Measurements from ENCODE around the gene CTF1.
A peak's percentile ranks its signal among the peaks of the same experiment; 100 is the strongest.

The CTF1 gene

GRCh38 chr16:30910427-30911029 lies 14.1 kb downstream of the CTF1 start:
- no peak for DNase-seq

DNA sequence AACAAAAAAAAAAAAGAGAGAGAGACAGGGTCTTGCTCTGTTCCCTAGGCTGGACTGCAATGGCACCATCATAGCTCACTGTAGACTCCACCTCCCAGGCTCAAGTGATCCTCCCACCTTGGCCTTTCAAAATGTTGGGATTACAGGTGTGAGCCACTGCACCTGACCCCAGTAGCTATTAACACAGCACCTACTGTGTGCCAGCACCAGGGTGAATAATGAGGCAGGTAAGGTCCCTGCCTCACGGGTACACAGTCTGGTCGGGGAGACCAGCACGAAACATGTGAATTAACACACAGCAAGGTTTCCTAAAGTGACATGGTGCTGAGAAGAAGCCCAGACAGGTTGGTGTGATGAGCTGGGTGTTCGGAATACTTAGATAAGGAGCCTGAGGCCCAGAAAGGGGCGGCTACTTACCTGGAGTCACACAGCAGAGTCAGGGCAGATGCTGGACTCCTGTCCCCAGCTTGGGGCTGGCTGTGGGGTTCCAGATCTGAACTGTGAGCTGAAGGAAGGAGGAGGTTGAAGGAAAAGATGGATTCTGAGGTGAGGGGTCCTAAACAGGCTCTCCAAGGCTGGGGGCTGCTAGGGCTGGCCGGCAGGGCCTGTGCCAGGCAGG lies 16.5 kb downstream of the CTF1 start:
- DNase-seq = no peak

GRCh38 chr16:30914830-30915229 lies 18.4 kb downstream of the CTF1 start:
- no peak for DNase-seq

- no peak for DNase-seq
These were observed 22.2 kb downstream of the CTF1 start for GRCh38 chr16:30918614-30919013.

GRCh38 chr16:30920891-30921290 lies 24.5 kb downstream of the CTF1 start:
- DNase-seq = no peak

DNA sequence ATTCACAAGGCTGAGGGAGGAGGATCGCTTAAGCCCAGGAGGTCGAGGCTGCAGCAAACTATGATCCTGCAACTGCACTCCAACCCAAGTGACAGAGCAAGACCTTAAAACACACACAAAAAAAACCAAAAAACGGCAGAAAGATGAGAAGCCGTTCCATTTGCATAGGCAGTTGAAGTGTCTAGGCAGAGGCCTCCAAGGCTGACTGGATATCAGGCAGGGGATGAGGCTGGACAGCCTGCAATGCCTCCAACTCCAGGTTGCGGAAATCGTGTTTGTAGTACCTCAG lies 25.0 kb downstream of the CTF1 start:
- no peak for DNase-seq

- peak; percentile 62 to 77 for DNase-seq
These were observed 25.5 kb downstream of the CTF1 start for GRCh38 chr16:30921748-30922419.

DNA sequence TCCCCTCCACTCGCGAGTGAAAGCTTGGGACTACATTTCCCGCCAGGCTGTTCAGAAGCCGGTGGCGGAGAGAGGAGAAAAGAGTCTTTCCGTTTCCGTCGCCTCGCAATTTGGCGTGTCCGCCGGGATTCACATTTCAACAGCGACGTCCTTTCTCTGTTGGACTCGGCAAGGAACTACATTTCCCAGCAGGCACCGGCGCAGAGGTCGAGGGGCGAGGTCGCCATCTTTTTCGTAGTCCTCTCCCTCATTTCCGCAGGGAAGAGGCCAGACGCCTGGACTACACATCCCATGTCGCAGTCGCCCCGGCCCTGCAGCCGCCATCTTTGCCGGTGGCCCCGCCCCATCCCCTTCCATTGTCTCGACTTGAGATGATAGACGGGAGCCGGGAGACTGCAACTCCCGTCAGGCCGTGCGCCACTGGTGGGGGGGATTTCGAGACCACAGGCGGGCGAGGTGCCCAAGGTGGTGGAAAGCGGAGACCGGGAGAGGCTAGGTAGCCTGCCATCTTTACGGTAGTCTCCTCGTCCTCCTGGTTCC lies 26.1 kb downstream of the CTF1 start:
- DNase-seq = peak; percentile 93

GRCh38 chr16:30922960-30923535 lies 26.6 kb downstream of the CTF1 start:
- peak; percentile 86 to 91 for DNase-seq

GRCh38 chr16:30923554-30924075 lies 27.2 kb downstream of the CTF1 start, which contains the start of gene FBXL19:
Gene FBXL19, plus strand, starts transcription at chr16:30923572. Its CDS starts 2,183 bp downstream, at chr16:30925755.
- no peak for DNase-seq

DNA sequence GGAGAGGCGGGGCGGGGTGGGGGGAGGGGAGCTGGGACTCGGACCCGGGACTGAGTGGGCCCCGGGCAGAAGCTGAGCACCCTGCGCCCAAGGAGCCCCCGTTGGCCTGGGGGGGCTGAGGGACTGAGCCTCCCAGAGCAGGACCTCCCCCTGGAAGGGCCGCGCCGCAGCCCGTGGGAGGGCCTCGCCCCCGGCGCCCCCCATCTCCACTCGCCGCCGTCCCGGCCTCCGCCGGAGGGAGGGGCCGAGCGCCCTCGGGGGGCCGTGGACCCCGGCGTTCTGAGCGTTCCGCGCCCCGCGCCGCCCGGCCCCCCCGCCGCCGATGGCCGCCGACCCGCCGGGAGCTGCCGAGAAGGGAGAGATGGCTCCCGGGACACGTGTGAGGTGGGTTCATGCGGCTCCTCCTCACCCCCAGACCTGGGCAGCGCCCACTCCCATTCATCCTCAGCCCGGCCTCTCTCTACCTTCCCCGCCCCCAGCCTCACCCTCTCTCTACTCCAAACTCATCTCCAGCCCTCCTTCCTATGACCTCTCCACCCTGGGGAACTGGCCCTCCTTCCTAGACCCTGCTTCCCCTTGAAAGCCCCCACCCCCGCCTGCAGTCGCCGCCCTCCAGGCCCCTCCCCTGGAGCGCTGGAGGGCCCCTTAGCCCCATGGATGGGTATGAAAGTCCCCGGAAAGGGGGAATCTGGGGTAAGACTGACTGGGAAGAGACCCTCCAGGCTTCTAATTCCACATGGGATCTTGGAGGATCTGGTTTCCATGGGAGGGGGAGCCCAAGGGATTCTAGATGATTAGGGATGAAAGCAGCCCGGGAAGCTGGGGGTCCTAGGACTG lies 27.9 kb downstream of the CTF1 start:
- no peak for DNase-seq

DNA sequence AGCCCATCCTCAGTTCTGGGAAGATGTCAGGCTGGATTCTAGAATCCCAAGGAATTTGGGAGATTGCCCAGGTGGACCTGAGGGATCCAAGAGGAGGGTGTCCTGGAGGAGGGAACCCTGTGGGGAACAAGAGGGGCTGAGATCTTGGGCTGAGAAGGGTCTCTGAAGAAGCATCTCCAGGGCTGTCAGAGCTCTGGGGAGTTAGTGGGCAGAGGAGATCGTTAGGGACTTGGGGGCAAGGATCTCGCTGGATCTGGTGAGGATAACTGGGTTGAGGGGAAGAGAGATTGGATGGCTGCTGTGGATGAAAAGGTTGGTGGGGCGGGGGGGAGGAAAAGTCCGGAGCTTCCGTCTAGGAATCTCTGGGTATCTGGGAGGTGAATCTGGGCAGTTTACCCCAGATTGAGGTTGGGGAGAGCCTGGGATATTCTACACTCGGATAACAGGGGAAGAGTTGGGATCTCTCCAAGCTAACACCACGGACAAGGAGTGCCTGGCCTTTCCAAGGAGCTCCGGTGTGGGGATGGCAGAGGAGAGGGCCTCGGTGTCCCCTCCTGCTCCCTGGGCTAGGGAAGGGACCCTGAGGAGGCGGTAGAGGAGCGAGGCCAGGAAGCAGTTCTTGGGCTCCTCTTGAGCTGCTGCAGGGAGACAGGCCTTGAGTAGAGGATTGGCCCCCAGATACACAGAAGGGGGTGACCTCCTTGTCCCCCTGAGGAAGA lies 28.7 kb downstream of the CTF1 start:
- DNase-seq = no peak

DNA sequence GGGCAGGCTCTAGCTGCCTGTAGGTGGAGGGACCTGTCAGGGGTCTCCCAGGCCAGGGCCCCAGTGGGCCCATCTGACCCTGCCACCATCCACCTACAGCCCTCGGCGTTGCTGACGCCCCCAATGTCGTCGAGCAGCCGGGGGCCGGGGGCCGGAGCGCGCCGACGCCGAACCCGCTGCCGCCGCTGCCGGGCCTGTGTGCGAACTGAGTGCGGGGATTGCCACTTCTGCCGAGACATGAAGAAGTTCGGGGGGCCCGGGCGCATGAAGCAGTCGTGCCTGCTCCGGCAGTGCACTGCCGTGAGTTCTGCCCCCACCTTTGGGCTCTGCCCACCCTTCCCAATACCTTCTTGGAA lies 29.2 kb downstream of the CTF1 start:
- DNase-seq = no peak

DNA sequence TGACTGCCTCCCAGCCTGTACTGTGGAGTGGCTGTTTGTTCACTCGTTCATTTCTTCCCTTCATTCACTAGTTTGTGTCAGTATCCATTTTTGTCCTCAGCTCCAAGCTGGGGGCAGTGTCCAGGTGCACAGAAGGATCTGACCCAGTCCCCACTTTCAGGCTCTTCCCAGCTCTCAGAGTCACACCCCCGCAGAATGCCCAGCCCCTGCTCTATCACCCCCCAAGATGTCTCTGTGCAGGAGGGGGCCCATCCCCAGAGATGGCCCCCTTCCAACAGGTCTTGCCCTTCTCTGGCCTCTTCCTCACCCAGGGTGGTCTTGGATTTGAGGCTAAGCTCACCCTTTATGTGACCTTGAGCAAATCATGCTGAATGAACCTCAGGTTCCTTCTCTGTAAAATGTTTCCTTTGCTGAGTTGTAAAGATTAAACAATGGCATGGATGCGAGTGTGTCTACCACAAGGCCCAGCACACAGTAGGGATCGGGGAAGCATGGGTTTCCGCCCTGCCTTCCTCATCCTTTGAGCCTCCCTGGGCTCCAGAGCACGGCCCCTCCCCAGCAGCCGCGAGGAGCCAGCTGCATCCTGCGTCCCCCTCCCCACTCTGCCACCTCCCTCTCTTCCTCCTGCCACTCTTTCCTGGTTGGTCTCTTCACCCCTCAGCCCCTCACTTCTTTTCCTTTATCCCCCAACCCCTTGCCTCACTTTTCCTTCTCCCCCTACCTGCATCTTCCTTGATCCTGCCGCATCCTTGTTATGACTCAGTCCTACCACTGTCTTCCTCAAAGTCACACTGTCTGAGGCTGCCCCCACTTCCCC lies 29.8 kb downstream of the CTF1 start:
- no peak for DNase-seq

- no peak for DNase-seq
These were observed 30.7 kb downstream of the CTF1 start for GRCh38 chr16:30926937-30927788.

DNA sequence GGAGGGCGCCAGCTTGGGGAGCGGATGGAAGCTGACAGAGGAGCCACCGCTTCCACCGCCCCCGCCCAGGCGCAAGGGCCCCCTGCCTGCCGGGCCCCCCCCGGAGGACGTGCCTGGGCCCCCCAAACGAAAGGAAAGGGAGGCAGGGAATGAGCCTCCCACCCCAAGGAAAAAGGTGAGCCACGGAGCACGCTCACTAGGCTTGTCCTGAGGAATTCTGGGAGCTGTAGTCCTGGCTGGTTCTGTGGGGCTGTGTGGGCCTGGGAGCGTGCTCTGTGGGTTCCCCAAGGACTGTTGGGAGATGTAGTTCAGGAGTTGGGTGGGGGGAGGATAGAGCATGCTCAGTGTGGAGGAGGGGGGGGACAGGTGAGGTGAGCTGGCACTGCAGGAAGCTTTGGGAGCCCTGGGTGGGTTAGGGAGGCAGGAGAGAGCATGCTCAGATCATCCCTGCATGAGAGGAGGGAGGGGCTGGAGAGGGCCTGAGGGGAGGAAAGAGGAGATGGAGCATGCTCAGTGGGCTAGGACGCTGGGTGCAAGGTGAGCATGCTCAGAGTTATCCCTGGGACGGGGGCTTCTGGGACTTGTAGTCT lies 31.5 kb downstream of the CTF1 start:
- DNase-seq = peak; percentile 26 to 33

- DNase-seq = no peak
These were observed 32.0 kb downstream of the CTF1 start for GRCh38 chr16:30928390-30928789.

DNA sequence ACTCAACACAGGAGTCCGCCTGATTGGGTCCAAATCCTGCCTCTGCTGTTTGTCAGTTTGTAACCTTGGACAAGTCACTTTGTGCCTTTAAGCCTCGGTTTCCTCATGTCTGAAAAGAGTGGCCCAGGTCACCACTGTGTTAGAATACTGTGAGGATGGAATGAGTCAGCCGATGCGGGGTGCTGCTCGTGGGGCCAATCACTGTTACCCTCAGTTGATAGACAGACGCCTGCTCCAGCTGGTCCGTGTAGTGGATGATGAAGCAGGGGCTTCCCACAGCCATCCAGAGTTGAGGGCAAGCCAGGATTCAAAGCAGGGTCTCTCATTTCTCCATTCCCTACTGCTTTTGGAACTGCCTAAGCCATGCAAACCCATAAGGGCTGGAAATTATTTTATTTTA lies 32.8 kb downstream of the CTF1 start:
- no peak for DNase-seq

- no peak for DNase-seq
These were observed 33.8 kb downstream of the CTF1 start for GRCh38 chr16:30930160-30930571.
